ENCODE measurements around the gene CD300LF.

The CD300LF gene

GRCh38 chr17:74645010-74645409 lies 67.7 kb downstream of the CD300LF start:
- Histone ChIP-seq H3K9ac (no peak overlapping the region), H3K36me3 (ENCODE audit: insufficient read depth) (no peaks in the 10 kb centered on the region), H3K27me3 (ENCODE audit: insufficient read depth, low read depth) (peaks cover 65% of the 10 kb centered on the region), H4K20me1 (ENCODE audit: insufficient read depth) (no peaks in the 10 kb centered on the region), H3K27ac (no peak overlapping the region), H2AFZ (ENCODE audit: low read depth) (no peak overlapping the region), H3K4me3 (IDR thresholded peaks at IDR 0.05; ENCODE audit: insufficient read depth, low read depth, low read length) (no peak overlapping the region), H3K4me1 (ENCODE audit: low read depth, poor library complexity, severe bottlenecking) (peaks cover 19% of the 10 kb centered on the region), H3K79me2 (ENCODE audit: insufficient read depth, low read depth) (no peaks in the 10 kb centered on the region), H3K4me2 (no peak overlapping the region)
- TF ChIP-seq, protein P1, sequence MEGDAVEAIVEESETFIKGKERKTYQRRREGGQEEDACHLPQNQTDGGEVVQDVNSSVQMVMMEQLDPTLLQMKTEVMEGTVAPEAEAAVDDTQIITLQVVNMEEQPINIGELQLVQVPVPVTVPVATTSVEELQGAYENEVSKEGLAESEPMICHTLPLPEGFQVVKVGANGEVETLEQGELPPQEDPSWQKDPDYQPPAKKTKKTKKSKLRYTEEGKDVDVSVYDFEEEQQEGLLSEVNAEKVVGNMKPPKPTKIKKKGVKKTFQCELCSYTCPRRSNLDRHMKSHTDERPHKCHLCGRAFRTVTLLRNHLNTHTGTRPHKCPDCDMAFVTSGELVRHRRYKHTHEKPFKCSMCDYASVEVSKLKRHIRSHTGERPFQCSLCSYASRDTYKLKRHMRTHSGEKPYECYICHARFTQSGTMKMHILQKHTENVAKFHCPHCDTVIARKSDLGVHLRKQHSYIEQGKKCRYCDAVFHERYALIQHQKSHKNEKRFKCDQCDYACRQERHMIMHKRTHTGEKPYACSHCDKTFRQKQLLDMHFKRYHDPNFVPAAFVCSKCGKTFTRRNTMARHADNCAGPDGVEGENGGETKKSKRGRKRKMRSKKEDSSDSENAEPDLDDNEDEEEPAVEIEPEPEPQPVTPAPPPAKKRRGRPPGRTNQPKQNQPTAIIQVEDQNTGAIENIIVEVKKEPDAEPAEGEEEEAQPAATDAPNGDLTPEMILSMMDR (conservative IDR thresholded peaks at IDR 0.05; ENCODE audit: low read depth, low read length) = no peak

DNA sequence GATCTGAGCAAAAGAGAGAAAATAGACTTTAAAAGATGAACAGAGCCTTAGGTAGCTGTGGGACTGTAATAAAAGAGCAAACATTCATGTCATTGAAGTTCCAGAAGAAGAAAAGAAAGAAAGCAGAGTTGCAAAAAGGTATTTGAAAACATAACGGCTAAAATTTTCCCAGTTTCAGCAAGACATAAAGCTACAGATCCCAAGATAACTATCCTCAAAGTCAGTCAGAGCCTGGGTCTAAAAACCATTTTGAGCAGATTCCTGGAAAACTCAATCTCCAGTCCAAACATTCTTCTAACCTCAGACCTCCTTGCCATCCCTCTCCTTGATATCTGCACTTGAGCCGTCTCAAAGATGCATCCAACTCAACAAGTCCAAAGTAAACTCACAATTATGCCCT lies 68.3 kb downstream of the CD300LF start:
- Histone ChIP-seq H3K4me3 (IDR thresholded peaks at IDR 0.05; ENCODE audit: insufficient read depth, low read depth, low read length) (no peak overlapping the region), H2AFZ (ENCODE audit: low read depth) (no peak overlapping the region), H3K4me1 (ENCODE audit: low read depth, poor library complexity, severe bottlenecking) (peaks cover 25% of the 10 kb centered on the region), H3K9ac (no peak overlapping the region), H3K36me3 (ENCODE audit: insufficient read depth) (no peaks in the 10 kb centered on the region), H4K20me1 (ENCODE audit: insufficient read depth) (no peaks in the 10 kb centered on the region), H3K27me3 (ENCODE audit: insufficient read depth, low read depth) (peaks cover 65% of the 10 kb centered on the region; the same call in 1 of the 2 replicates), H3K4me2 (no peak overlapping the region), H3K79me2 (ENCODE audit: insufficient read depth, low read depth) (no peaks in the 10 kb centered on the region), H3K27ac (no peak overlapping the region)
- TF ChIP-seq, protein P1 (conservative IDR thresholded peaks at IDR 0.05; ENCODE audit: low read depth, low read length) = no peak
